Measurements from ENCODE around the gene SLC39A9.

DNA sequence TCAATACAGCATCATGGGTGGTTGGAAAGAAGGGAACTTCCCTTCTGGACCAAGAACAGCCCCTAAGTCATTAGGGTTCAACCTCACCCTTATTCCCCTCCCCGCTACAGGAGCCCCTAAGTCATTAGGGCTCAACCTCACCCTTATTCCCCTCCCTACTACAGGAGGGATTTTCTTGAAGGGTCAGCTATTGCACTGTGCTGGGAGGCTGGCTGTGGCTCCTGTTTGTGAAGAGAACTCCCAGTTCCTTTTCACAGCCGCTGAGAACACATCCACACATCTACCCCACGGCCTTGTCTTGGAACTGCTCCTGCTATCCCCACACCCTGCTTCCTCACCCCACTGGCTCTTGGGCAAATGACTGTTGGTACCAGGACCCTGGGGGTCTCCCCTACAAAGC lies 45.3 kb upstream of the SLC39A9 start:
- TF ChIP-seq, protein P1, sequence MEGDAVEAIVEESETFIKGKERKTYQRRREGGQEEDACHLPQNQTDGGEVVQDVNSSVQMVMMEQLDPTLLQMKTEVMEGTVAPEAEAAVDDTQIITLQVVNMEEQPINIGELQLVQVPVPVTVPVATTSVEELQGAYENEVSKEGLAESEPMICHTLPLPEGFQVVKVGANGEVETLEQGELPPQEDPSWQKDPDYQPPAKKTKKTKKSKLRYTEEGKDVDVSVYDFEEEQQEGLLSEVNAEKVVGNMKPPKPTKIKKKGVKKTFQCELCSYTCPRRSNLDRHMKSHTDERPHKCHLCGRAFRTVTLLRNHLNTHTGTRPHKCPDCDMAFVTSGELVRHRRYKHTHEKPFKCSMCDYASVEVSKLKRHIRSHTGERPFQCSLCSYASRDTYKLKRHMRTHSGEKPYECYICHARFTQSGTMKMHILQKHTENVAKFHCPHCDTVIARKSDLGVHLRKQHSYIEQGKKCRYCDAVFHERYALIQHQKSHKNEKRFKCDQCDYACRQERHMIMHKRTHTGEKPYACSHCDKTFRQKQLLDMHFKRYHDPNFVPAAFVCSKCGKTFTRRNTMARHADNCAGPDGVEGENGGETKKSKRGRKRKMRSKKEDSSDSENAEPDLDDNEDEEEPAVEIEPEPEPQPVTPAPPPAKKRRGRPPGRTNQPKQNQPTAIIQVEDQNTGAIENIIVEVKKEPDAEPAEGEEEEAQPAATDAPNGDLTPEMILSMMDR (conservative IDR thresholded peaks at IDR 0.05; ENCODE audit: low read depth in 2 of 2) = no peak
- TF ChIP-seq POLR2AphosphoS5 (IDR thresholded peaks at IDR 0.05; ENCODE audit: low read depth) = no peak
- no peak for TF ChIP-seq ZNF114 (CRISPR knock-in tag; IDR thresholded peaks at IDR 0.05)

All from GM23338 (cell line).